IMR-90 (cell line): ENCODE data around the gene NAA10. TPM values are rescaled to one million over a fixed set of nuclear protein-coding genes. Genes with fewer than 3 reads are reported as not detected.

ENCODE experiments used
- ATAC-seq: fragments of 200-7000 bp; cut with Tn5 transposase; 2 replicates; pipeline ENCODE4 v1.9.1; 2020; ENCODE audit warnings: low read depth, mild to moderate bottlenecking, moderate library complexity
- BruUV-seq: library from RNA; stranded (reverse); fragments of 400-500 nt; replicated peaks from 2 replicates; lab custom pipeline; 2021; lab: Mats Ljungman, UMichigan
- CTCF ChIA-PET: fragments of 300-600 bp; formaldehyde crosslinking; extraction: SDS; loops from one replicate; lab custom pipeline; 2021; ENCODE audit warnings: antibody characterized with exemption; lab: Yijun Ruan, JAX
- POLR2A ChIA-PET: fragments of 300-600 bp; sonication (Branson Sonifier 250); formaldehyde crosslinking; loops from one replicate; lab custom pipeline; 2022; ENCODE audit warnings: antibody characterized with exemption; ENCODE audit not compliant: unreplicated experiment; lab: Charles Lee
- DNase-seq: peaks from one replicate; pipeline ENCODE4 v3.0.0; 2013
- H2AFZ ChIP-seq: replicated peaks from 2 replicates; pipeline ENCODE3; 2013; ENCODE audit warnings: low read length, mild to moderate bottlenecking; ENCODE audit not compliant: poor library complexity
- H2AK5ac ChIP-seq: 2 replicates; pipeline ENCODE4 v1.6.1; 2013; ENCODE audit warnings: low read depth, low read length, inconsistent platforms
- H2AK9ac ChIP-seq: replicated peaks from 2 replicates; pipeline ENCODE3; 2013; ENCODE audit warnings: mild to moderate bottlenecking, low read depth, low read length, moderate library complexity; ENCODE audit not compliant: poor library complexity
- H2BK120ac ChIP-seq: 2 replicates; pipeline ENCODE4 v1.6.1; 2013; ENCODE audit warnings: low read depth, low read length, inconsistent platforms
- H2BK15ac ChIP-seq: 3 replicates; pipeline ENCODE4 v1.6.1; 2013; ENCODE audit warnings: low read depth, low read length, inconsistent platforms
- H2BK20ac ChIP-seq: 2 replicates; pipeline ENCODE4 v1.6.1; 2013; ENCODE audit warnings: low read depth, mild to moderate bottlenecking, inconsistent platforms, low read length, moderate library complexity
- H2BK5ac ChIP-seq: 2 replicates; pipeline ENCODE4 v1.6.1; 2013; ENCODE audit warnings: mild to moderate bottlenecking, low read depth, low read length, inconsistent platforms; ENCODE audit not compliant: poor library complexity, severe bottlenecking
- H3K14ac ChIP-seq: replicated peaks from 2 replicates; pipeline ENCODE4 v1.6.1; 2013; ENCODE audit warnings: low read depth, low read length, inconsistent platforms
- H3K18ac ChIP-seq: 2 replicates; pipeline ENCODE4 v1.6.1; 2013; ENCODE audit warnings: low read depth, low read length, control low read depth
- H3K23ac ChIP-seq: 2 replicates; pipeline ENCODE4 v1.6.1; 2013; ENCODE audit warnings: low read depth, low read length, inconsistent platforms
- H3K27ac ChIP-seq: 2 replicates; pipeline ENCODE4 v1.5.1; 2013; ENCODE audit warnings: mild to moderate bottlenecking, control low read depth, low read length; ENCODE audit not compliant: insufficient read depth
- H3K27me3 ChIP-seq: 2 replicates; pipeline ENCODE4 v1.6.1; 2013; ENCODE audit warnings: low read length; ENCODE audit not compliant: control insufficient read depth, insufficient read depth
- H3K36me3 ChIP-seq: 2 replicates; pipeline ENCODE4 v1.6.1; 2013; ENCODE audit warnings: low read length, mixed read lengths; ENCODE audit not compliant: control insufficient read depth, insufficient read depth
- H3K4ac ChIP-seq: 2 replicates; pipeline ENCODE4 v1.6.1; 2013; ENCODE audit warnings: low read depth, low read length, inconsistent platforms
- H3K4me1 ChIP-seq: 2 replicates; pipeline ENCODE4 v1.6.1; 2013; ENCODE audit warnings: low read length, mixed read lengths; ENCODE audit not compliant: control insufficient read depth, insufficient read depth
- H3K4me2 ChIP-seq: 2 replicates; pipeline ENCODE4 v1.6.1; 2013; ENCODE audit warnings: low read depth, mild to moderate bottlenecking, control low read depth, low read length, moderate library complexity
- H3K4me3 ChIP-seq: 2 replicates; pipeline ENCODE4 v1.5.1; 2013; ENCODE audit warnings: low read depth, mild to moderate bottlenecking, control low read depth, low read length, moderate library complexity; ENCODE audit not compliant: insufficient read depth
- H3K56ac ChIP-seq: 2 replicates; pipeline ENCODE4 v1.6.1; 2013; ENCODE audit warnings: low read length, inconsistent platforms; ENCODE audit not compliant: insufficient read depth; ENCODE audit errors: extremely low read depth
- H3K79me1 ChIP-seq, 2 experiments: 2 replicates each; pipeline ENCODE4 v1.6.1; 2013; ENCODE audit warnings: low read length in 2 of 2, inconsistent platforms in 1 of 2, low read depth in 1 of 2
- H3K9ac ChIP-seq: 2 replicates; pipeline ENCODE4 v1.6.1; 2013; ENCODE audit warnings: low read depth, low read length, control low read depth
- H3K9me1 ChIP-seq: 2 replicates; pipeline ENCODE4 v1.6.1; 2013; ENCODE audit warnings: low read length, inconsistent platforms; ENCODE audit not compliant: insufficient read depth
- H3K9me3 ChIP-seq: 2 replicates; pipeline ENCODE4 v1.6.1; 2013; ENCODE audit warnings: low read length; ENCODE audit not compliant: control insufficient read depth, insufficient read depth
- H4K20me1 ChIP-seq: 2 replicates; pipeline ENCODE4 v1.6.1; 2013; ENCODE audit warnings: low read length, inconsistent platforms; ENCODE audit not compliant: insufficient read depth
- H4K5ac ChIP-seq: 2 replicates; pipeline ENCODE4 v1.6.1; 2013; ENCODE audit warnings: mild to moderate bottlenecking, low read depth, low read length, control low read depth
- H4K8ac ChIP-seq, 2 experiments: 2 replicates each; pipeline ENCODE4 v1.6.1; 2013; ENCODE audit warnings: low read depth in 2 of 2, low read length in 2 of 2, control low read depth in 1 of 2, inconsistent platforms in 1 of 2
- H4K91ac ChIP-seq: 2 replicates; pipeline ENCODE4 v1.6.1; 2013; ENCODE audit warnings: low read depth, low read length, inconsistent platforms; ENCODE audit not compliant: insufficient read depth
- BHLHE40 ChIP-seq: fragments of 150-350 bp; IDR thresholded peaks from 2 replicates; pipeline ENCODE4 v1.6.1; 2016; ENCODE audit warnings: mild to moderate bottlenecking, low read depth, low read length
- CEBPB ChIP-seq: IDR thresholded peaks from 2 replicates; pipeline ENCODE4 v1.6.1; 2012; ENCODE audit warnings: low read depth, low read length, improper control_type of control experiment
- MAZ ChIP-seq: IDR thresholded peaks from 2 replicates; pipeline ENCODE4 v1.6.1; 2012; ENCODE audit warnings: low read depth, mild to moderate bottlenecking, low read length, improper control_type of control experiment, moderate library complexity, borderline replicate concordance
- RAD21 ChIP-seq: IDR thresholded peaks from 2 replicates; pipeline ENCODE4 v1.6.1; 2012; ENCODE audit warnings: low read length, improper control_type of control experiment
- RFX5 ChIP-seq: IDR thresholded peaks from 2 replicates; pipeline ENCODE4 v1.8.0; 2012; ENCODE audit warnings: low read depth, mild to moderate bottlenecking, low read length, moderate library complexity
- SMC3 ChIP-seq: fragments of 150-350 bp; IDR thresholded peaks from 2 replicates; pipeline ENCODE4 v1.6.1; 2016; ENCODE audit warnings: low read depth, mild to moderate bottlenecking, antibody characterized with exemption, low read length, moderate library complexity
- WGBS, 2 experiments: methylation state at CpG; one replicate each; pipeline versions ENCODE4 v1.1.5 to v1.1.7; 2013; ENCODE audit warnings: missing lambda C conversion rate in 2 of 2; ENCODE audit not compliant: insufficient read length in 1 of 2; ENCODE audit errors: extremely low coverage in 2 of 2; 5-methylcytosine and 5-hydroxymethylcytosine counted together
- dilution Hi-C: fragments of 300-500 bp; cut with HindIII; formaldehyde crosslinking; loops from one replicate; pipeline ENCODE4 v1.14.3; 2018; ENCODE audit warnings: low sequenced_read_pairs; ENCODE audit not compliant: unreplicated experiment
- in situ Hi-C: fragments of 300-500 bp; cut with MboI; formaldehyde crosslinking; loops from 3 replicates; pipeline ENCODE4 v1.14.3; 2019; ENCODE audit warnings: low sequenced_read_pairs, inconsistent platforms, mixed read lengths
- intact Hi-C: fragments of 100-400 bp; cut with micrococcal nuclease; formaldehyde crosslinking; loops from 2 replicates; pipeline ENCODE4 v1.10.0; 2022
- polyA plus RNA-seq, 3 experiments: library from polyadenylated mRNA; depleted of rRNA; stranded (reverse); fragments of >200 nt; gene quantifications; 2 replicates each; pipeline ENCODE4 v1.2.3, GENCODE V29; 2012; ENCODE audit warnings: low replicate concordance in 1 of 3
- total RNA-seq: library from RNA; depleted of rRNA; stranded (reverse); fragments of >200 nt; gene quantifications from 2 replicates; pipeline ENCODE4 v1.2.3, GENCODE V29; 2012
- TF ChIP-seq, protein P1 (sequence below): fragments of 150-350 bp; IDR thresholded peaks from 2 replicates; pipeline ENCODE4 v1.6.1; 2017; ENCODE audit warnings: mild to moderate bottlenecking, antibody characterized with exemption, low read length, low read depth

Gene NAA10
- total and polyA plus RNA-seq, 2 of the 4 experiments (the other 2 are of a cell fraction): 98.6 to 172 TPM

DNA sequence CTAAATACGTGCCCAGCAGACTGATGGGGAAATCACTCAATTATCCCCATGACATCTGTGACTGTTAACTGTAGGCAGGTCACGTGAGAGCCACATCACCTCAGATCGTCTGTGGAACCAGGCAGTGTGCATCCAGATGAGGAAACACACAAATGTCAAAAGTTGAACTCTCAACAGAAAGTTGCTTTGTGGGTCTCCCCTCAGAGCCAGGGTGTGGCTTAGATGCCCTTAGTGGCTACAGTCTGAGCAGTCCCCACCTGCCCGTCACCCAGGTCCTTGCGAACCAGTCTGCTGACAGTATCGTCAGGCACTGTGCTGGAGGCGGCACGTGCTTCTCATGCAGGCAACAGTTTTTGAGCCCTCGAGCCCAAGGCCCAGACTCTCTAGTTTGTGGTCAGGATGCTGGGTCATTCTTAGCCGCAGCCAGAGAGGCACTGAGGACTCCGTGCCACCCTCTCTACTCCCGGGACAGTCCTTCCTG lies 48.5 kb upstream of the NAA10 start:
- Histone ChIP-seq H3K18ac (no peak overlapping the region), H2BK20ac (no peak overlapping the region), H3K9me1 (no peaks in the 10 kb centered on the region), H3K79me1 (no peaks in the 10 kb centered on the region), H3K23ac (no peak overlapping the region), H2AFZ (no peak overlapping the region), H3K4me3 (no peak overlapping the region), H2BK5ac (no peak overlapping the region), H4K91ac (no peak overlapping the region), H4K20me1 (no peaks in the 10 kb centered on the region), H3K27ac (no peak overlapping the region), H2AK5ac (no peak overlapping the region), H3K27me3 (no peaks in the 10 kb centered on the region; the same call in 1 of the 2 replicates), H3K4me1 (no peaks in the 10 kb centered on the region), H4K5ac (no peak overlapping the region), H3K56ac (no peak overlapping the region), H3K36me3 (no peaks in the 10 kb centered on the region; the same call in 1 of the 2 replicates), H3K4ac (no peak overlapping the region), H2BK120ac (no peak overlapping the region), H3K9me3 (peaks cover 4% of the 10 kb centered on the region; the same call in 1 of the 2 replicates), H4K8ac (no peak overlapping the region), H2AK9ac (no peak overlapping the region), H3K14ac (no peak overlapping the region), H3K9ac (no peak overlapping the region), H3K4me2 (no peak overlapping the region), H2BK15ac (no peak overlapping the region)
- BruUV-seq: no TSS peak
- CTCF ChIA-PET: no interaction called here
- TF ChIP-seq CEBPB (no peak), RAD21 (no peak), RFX5 (no peak), BHLHE40 (no peak), MAZ (no peak), SMC3 (no peak)
- TF ChIP-seq, protein P1, sequence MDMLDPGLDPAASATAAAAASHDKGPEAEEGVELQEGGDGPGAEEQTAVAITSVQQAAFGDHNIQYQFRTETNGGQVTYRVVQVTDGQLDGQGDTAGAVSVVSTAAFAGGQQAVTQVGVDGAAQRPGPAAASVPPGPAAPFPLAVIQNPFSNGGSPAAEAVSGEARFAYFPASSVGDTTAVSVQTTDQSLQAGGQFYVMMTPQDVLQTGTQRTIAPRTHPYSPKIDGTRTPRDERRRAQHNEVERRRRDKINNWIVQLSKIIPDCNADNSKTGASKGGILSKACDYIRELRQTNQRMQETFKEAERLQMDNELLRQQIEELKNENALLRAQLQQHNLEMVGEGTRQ: no peak
- POLR2A ChIA-PET: no interaction called here
- DNase-seq (no peak), ATAC-seq (no peak)
- 84% methylated on average over 6 of the region's 12 CpGs; no CpG with 5 or more reads in 1 of the 2 experiments for WGBS, 2 experiments
- intact Hi-C loops (no loop called here), in situ Hi-C loops (no loop called here), dilution Hi-C loops (no loop called here)
